ENCODE measurements around the gene LGI2. TPM values are rescaled to one million over a fixed set of nuclear protein-coding genes. Genes with fewer than 3 reads are reported as not detected.

Gene LGI2
- total and polyA plus RNA-seq, 4 donors = 0.18 to 1.8 (median 0.88) TPM

- DNase-seq (no peak), ATAC-seq (ENCODE audit: insufficient read depth, low FRiP score) (no peak)
- Histone ChIP-seq H3K9me3 (ENCODE audit: control insufficient read depth in 4 of 4, insufficient read depth in 3 of 4, low read length in 3 of 4) (peaks cover 0 to 6% (median 3%) of the 10 kb centered on the region in 4 donors), H3K36me3 (ENCODE audit: control insufficient read depth in 4 of 4, insufficient read depth in 4 of 4, low read length in 4 of 4) (no peaks in the 10 kb centered on the region), H3K27ac (ENCODE audit: low read depth in 1 of 2, low read length in 1 of 2) (no peak overlapping the region), H3K4me1 (ENCODE audit: control insufficient read depth in 5 of 5, insufficient read depth in 5 of 5, low read length in 5 of 5) (peaks cover 0 to 4% (median 0%) of the 10 kb centered on the region in 5 donors), H3K9ac (ENCODE audit: insufficient read depth in 1 of 2, low read length in 2 of 2) (no peak overlapping the region), H3K4me3 (no peak overlapping the region), H3K27me3 (ENCODE audit: control insufficient read depth in 3 of 3, insufficient read depth in 3 of 3, low read length in 2 of 3) (no peaks in the 10 kb centered on the region)
- TF ChIP-seq CTCF (IDR thresholded peaks at IDR 0.05; ENCODE audit: control extremely low read depth, extremely low read depth) = no peak
- WGBS, 2 donors = 93 to 95% methylated on average over 6 of the region's 6 CpGs
These were observed 62.5 kb downstream of the LGI2 start for GRCh38 chr4:24968278-24968677.

DNA sequence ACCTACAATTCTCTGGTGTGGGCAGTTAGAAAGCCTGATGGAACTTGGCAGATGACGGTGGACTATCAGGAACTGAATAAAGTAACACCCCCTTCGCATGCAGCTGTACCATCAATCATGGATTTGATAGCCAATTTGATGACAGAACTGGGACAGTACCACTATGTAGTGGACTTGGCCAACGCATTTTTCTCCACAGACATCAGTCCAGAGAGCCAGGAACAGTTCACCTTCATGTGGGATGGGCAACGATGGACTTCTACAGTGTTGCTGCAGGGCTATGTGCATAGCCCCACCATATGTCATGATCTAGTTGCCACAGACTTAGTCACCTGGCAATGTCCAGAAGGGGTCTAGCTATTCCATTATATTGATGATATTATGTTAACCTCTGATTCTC, 63.4 kb downstream of the LGI2 start:
- H3K9ac ChIP-seq (ENCODE audit: insufficient read depth in 1 of 2, low read length in 2 of 2) = no peak overlapping the region
- WGBS, 2 donors = 75 to 92% methylated on average over 4 of the region's 4 CpGs
- ATAC-seq (ENCODE audit: insufficient read depth, low FRiP score) = no peak
- no peak overlapping the region for H3K4me3 ChIP-seq
- no peaks in the 10 kb centered on the region for H3K27me3 ChIP-seq (ENCODE audit: control insufficient read depth in 3 of 3, insufficient read depth in 3 of 3, low read length in 2 of 3)
- peaks cover 0 to 6% (median 3%) of the 10 kb centered on the region in 4 donors for H3K9me3 ChIP-seq (ENCODE audit: control insufficient read depth in 4 of 4, insufficient read depth in 3 of 4, low read length in 3 of 4)
- no peak for TF ChIP-seq CTCF (IDR thresholded peaks at IDR 0.05; ENCODE audit: control extremely low read depth, extremely low read depth)
- peaks cover 0 to 4% (median 0%) of the 10 kb centered on the region in 5 donors for H3K4me1 ChIP-seq (ENCODE audit: control insufficient read depth in 5 of 5, insufficient read depth in 5 of 5, low read length in 5 of 5)
- H3K36me3 ChIP-seq (ENCODE audit: control insufficient read depth in 4 of 4, insufficient read depth in 4 of 4, low read length in 4 of 4) = no peaks in the 10 kb centered on the region
- no peak for DNase-seq
- no peak overlapping the region for H3K27ac ChIP-seq (ENCODE audit: low read depth in 1 of 2, low read length in 1 of 2)

DNA sequence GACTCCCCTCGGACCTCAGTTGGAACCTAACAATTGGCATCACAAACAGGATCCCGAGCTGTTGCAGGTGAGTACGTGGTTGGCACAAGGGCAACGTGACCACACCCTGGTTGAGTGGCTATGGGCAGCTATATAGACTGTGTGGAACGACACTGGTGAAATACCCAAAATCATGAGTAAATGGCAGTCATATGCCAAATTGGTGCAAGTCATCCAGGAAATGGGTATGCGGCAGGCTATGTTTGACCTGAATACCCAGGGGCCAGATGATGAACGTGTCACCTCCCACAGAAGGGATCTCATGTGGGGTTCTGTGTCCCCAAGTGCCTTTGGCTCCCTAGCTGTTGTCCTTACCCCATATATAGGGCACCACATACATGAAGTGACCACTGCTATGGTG, 64.7 kb downstream of the LGI2 start:
- H3K4me3 ChIP-seq = no peak overlapping the region
- WGBS, 2 donors = 64 to 84% methylated on average over 7 of the region's 7 CpGs

More for the DNA sequence above, 64.7 kb downstream of the LGI2 start:
- TF ChIP-seq CTCF (IDR thresholded peaks at IDR 0.05; ENCODE audit: control extremely low read depth, extremely low read depth) = no peak
- H3K27ac ChIP-seq (ENCODE audit: low read depth in 1 of 2, low read length in 1 of 2) = no peak overlapping the region
- DNase-seq = no peak
- H3K36me3 ChIP-seq (ENCODE audit: control insufficient read depth in 4 of 4, insufficient read depth in 4 of 4, low read length in 4 of 4) = no peaks in the 10 kb centered on the region
- H3K27me3 ChIP-seq (ENCODE audit: control insufficient read depth in 3 of 3, insufficient read depth in 3 of 3, low read length in 2 of 3) = no peaks in the 10 kb centered on the region
- peaks cover 0 to 6% (median 3%) of the 10 kb centered on the region in 4 donors for H3K9me3 ChIP-seq (ENCODE audit: control insufficient read depth in 4 of 4, insufficient read depth in 3 of 4, low read length in 3 of 4)
- H3K9ac ChIP-seq (ENCODE audit: insufficient read depth in 1 of 2, low read length in 2 of 2) = no peak overlapping the region
- no peak for ATAC-seq (ENCODE audit: insufficient read depth, low FRiP score)
- H3K4me1 ChIP-seq (ENCODE audit: control insufficient read depth in 5 of 5, insufficient read depth in 5 of 5, low read length in 5 of 5) = no peaks in the 10 kb centered on the region
